Measurements from ENCODE around the gene CSRP1.

Gene CSRP1

GRCh38 chr1:201450721-201451291 is 56.1 kb downstream of the CSRP1 start:
- no peak for DNase-seq

- DNase-seq: no peak
Observed at GRCh38 chr1:201448990-201449389, 57.9 kb downstream of the CSRP1 start.

GRCh38 chr1:201447903-201448871 is 58.7 kb downstream of the CSRP1 start:
- DNase-seq: peak; percentile 84

GRCh38 chr1:201445310-201445709 is 61.6 kb downstream of the CSRP1 start:
- DNase-seq: no peak

GRCh38 chr1:201444792-201445191 is 62.1 kb downstream of the CSRP1 start:
- no peak for DNase-seq

- no peak for DNase-seq
Observed at GRCh38 chr1:201443747-201444146, 63.2 kb downstream of the CSRP1 start.

- DNase-seq: no peak
Observed at GRCh38 chr1:201436969-201437368, 70.0 kb downstream of the CSRP1 start.

GRCh38 chr1:201436393-201436792 is 70.5 kb downstream of the CSRP1 start:
- DNase-seq: peak; percentile 28

GRCh38 chr1:201434266-201434665 is 72.7 kb downstream of the CSRP1 start:
- DNase-seq: no peak

- DNase-seq: no peak
Observed at GRCh38 chr1:201433609-201434008, 73.3 kb downstream of the CSRP1 start.

Data from DMS53 (cell line).